Measurements from ENCODE around the gene KRTAP5-6.
"Not testable (repeated sequence)": the region's sequence is repeated elsewhere in the genome, so short reads cannot be mapped to it uniquely, and the experiment has no call there.

KRTAP5-6 gene

DNA sequence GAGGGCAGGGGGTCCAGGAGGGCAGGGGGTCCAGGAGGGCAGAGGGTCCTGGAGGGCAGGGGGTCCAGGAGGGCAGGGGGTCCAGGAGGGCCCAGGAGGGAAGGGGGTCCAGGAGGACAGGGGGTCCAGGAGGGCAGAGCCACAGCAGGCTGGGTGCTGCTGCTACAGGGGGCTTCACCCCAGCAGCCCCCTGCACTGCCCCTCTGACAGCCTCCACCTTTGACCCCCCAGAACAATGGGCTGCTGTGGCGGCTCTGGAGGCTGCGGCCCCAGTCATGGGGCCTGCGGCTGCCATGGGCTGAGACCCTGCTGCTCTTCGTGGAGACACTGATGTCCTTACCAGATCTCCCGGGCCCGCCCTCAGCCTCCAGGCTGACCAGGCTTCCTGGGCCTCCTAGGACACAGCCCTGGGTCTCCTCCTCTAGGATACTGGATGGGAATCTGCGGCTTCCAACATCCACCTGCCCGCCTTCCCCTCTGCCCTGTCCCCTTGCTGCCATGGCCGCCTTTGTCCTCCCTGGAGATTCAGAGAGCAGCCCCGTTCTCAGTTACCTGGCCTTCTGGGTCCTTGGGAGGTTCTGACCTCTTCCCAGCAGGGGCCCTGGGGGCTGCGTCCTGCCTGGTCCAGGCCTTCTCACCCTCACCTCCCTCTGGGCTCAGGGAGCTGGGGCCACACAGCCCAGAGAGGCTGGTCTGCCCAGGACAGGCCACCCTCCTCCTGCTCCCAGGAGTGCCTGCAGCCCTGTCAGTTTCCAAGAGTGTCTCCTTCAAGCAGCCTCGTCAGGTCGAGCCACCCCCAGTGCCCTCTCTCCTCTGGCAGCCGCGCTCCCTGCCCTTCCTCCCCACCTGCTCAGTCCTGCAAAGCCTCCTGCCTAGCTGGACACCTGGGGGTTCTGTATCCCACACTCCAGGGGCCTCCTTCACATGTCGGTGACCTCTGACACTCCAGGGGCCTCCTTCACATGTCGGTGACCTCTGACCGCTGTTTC, 11.8 kb upstream of the KRTAP5-6 start:
- DNase-seq: not testable (repeated sequence)

DNA sequence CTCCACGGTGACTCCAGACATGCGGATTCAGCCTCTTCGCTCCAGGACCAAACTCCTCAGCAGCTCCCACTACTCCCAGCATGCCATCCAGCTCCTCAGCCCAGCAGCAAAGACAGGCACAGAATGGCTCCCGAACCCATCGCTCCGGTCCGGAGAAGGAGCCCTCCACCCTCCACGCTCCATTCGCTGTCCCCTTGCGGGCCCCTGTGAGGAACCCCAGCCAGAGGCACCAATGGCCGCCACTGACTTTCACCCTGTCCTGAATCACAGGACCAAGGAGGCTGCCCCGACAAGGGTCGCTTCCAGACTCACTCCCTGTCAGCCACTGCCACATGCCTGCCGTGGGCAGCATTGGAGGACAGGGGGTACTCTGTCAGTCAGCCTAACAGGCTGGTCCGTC, 10.8 kb upstream of the KRTAP5-6 start:
- not testable (repeated sequence) for DNase-seq

- not testable (repeated sequence) for DNase-seq
These were observed 8.6 kb upstream of the KRTAP5-6 start for GRCh38 chr11:1688336-1688947.

GRCh38 chr11:1689250-1690166, 7.5 kb upstream of the KRTAP5-6 start:
- DNase-seq: not testable (repeated sequence)

DNA sequence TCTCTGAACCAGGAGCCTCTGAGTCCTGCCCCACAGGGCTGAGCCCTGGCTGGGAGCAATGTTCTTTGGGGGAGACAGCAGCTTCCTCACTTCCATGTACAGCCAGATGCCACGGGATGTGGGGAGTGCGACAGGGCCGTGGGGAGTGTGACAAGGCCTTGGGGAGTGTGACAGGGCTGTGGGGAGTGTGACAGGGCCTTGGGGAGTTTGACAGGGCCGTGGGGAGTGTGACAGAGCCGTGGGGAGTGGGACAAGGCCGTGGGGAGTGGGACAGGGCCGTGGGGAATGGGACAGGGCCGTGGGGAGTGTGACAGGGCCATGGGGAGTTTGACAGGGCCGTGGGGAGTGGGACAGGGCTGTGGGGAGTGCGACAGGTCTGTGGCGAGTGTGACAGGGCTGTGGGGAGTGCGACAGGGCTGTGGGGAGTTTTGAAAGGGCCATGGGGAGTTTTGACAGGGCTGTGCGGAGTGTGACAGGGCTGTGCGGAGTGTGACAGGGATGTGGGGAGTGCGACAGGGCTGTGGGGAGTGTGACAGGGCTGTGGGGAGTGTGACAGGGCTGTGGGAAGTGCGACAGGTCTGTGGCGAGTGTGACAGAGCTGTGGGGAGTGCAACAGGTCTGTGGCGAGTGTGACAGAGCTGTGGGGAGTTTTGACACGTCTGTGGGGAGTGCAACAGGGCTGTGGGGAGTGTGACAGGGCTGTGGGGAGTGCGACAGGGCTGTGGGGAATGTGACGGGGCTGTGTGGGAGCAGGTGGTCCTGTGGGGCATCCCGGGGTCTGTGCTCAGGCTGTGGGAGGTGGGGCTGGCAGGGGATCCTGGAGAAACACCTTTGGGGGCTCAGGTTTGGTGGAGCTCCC, 6.6 kb upstream of the KRTAP5-6 start:
- no peak for DNase-seq

DNA sequence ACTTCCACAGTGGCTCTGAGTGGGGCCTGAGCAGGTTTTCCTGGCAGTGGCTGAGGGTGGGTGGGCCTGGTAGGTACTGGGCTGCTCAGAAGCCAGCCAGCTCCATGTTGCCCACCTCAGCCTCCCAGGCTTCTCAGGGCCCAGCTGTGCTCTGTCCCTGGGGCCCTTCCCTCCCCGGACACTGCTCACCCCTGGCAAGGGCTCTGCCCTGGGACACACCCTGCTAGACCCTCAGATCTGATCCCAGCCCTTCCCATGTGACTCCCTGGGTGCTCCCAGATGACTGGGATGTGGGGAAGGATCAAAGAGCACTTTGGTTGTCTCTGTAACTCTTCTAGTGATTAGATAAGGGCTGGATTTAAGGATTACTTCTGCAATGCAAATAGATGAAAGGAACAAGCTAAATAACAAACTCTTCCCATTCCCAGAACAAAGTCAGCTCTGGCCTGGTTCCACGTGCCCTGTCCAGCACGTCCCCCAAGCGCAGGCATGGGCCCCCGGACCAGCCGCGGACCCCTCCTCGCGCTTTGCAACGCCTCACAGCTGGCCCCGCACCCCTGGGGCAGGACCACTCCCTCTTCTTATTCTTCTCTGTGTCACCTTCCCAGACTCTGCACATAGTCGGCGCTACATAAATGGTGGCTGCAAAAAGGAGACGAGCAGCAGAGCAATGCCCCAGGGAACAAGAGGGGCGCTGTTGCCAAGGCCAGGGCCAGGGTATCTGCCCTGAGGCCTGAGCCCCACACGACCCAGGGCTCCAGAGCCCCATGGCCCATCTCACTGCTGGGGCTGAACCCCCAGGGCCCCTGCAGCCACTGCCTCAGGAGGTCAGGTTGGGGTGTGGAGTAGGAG, 5.7 kb upstream of the KRTAP5-6 start:
- DNase-seq: no peak

- no peak for DNase-seq
These were observed 4.9 kb upstream of the KRTAP5-6 start for GRCh38 chr11:1691878-1692707.

GRCh38 chr11:1692708-1693326, 4.2 kb upstream of the KRTAP5-6 start:
- no peak for DNase-seq

DNA sequence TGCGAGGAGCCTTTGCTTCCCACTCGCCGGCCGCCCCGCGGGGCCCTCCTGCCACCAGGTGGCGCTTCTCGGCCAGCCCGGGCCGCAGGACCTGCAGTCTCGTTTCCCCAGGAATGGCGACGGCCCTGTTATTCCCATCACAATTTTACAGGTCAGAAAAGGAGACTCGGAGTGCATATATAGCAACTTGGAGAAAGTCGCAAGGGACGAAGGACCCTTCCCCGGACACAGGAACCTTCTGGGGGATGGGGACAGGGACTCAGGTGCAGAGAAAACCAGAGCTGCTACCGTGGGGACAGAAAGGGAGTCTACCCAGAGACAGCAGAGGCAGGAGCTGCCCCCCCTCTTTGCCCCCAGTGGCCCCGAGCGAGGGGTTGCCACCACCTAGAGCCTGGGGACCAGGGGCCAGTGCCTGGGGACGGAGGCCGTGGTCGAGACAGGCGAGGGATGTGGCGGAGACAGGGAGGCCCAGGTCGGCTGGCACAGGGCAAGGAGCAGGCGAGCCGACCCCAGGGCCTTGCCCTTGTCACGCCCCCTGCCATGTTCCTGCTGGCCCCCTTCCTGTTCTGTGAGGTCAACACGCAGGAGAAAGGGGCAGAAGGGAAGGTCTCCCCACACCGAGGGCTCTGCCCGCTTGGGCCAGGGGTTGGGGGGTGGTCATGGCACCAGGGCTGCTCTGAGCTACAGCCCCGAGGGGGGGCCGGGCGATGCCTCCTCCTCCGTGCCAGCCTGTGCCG, 3.5 kb upstream of the KRTAP5-6 start:
- DNase-seq: peak; percentile 46

DNA sequence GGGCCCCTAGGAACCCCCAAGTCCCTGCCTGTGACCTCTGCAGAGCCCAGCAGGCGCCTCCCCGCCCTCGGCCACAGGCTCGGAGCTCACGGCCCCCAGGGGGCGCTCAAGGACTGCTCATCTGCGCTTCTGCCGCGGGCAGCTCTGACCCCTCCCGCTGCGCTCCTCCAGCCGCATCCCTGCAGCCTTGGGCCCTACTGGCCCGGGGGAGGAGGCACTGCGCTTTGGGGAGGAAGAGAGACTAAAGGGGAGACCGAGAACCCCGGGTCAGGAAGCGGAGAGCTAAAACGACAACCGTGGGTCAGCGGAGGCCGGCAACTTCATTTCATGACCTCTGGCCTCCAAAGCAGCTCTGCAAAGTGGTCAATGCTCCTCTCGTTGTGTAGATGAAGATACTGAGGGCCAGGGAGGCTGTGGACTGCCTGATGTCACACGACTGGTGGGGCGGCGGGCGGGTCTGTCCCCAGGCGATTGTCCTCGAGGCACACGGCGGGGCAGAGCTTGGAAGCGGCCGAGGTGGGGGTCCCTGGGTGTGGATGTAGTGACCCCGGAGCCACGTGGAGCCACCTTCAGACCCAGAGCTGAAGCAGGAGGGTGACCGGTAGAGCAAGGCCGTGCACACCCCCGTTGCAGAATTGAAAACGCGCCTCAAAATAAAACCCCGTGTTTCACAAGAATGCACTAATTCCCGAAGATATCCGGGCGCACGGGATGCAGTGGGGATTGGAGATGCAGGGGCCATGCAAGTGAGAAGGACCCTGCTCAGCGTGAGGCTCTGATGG, 2.7 kb upstream of the KRTAP5-6 start:
- peak; percentile 30 for DNase-seq

- no peak for DNase-seq
These were observed 2.0 kb upstream of the KRTAP5-6 start for GRCh38 chr11:1694846-1695547.

GRCh38 chr11:1695548-1696108, 1.4 kb upstream of the KRTAP5-6 start:
- no peak for DNase-seq

DNA sequence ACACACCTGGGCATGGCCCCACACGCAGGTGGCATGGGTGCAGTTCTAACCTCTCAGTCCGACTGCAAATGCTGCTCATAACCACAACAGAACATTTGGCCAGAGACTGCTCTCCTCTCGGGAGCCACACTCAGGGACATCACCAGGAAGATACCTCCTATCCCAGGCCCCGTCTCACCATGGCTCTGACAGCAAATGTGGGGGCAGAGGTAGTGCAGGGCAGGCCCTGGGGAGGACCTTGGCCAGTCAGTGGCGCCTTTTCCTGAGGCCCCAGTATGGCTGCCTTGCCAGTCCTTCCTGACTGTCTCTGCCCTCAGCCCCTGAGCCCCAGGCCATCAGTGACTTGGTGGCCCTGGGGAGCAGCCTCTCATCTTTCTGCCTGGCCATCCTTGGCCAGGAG, 2.8 kb downstream of the KRTAP5-6 start:
- no peak for DNase-seq

- DNase-seq: no peak
These were observed 4.3 kb downstream of the KRTAP5-6 start for GRCh38 chr11:1701091-1701807.

DNA sequence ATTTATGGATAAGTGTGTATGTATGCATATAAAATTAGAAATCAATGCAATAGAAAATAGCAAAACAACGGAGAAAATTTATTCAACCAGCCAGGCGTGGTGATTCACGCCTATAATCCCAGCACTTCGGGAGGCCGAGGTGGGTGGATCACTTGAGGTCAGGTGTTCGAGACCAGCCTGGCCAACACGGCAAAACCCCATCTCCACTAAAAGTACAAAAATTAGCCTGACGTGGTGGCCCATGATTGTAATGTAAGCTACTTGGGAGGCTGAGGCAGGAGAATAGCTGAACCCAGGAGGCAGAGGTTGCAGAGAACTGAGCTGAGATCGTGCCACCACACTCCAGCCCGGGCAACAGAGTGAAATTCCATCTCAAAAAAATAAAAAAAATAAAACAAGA, 5.5 kb downstream of the KRTAP5-6 start:
- DNase-seq: no peak

DNA sequence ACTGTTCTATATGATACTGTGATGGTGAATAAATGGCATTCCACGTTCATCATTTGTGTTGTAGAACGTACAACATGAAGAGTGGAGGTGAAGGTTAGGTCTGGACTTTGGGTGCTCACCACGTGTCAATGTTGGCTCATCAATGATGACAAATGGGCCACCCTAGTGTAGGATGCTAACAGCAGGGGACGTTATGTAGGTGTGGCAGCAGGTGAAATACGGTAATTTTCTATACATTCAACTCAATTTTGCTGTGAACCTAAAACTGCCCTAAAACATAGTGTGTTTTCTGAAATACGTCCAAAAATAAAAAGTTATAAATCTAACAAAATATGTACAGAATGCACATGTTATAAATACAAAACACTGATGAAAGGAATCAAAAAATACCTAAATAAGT, 6.2 kb downstream of the KRTAP5-6 start:
- DNase-seq: no peak
